Esophagus squamous epithelium (tissue), 4 donors: ENCODE data around the gene KCND2.

Experiments
- CTCF ChIP-seq, 6 experiments: fragments of 450-650 bp in 4 of 6; fragments of 200-600 bp in 2 of 6; sonication (generic) in 2 of 6; IDR thresholded peaks; one replicate each; pipeline ENCODE4 v1.5.1; 2016 to 2019; ENCODE audit warnings: antibody characterized with exemption in 6 of 6, mild to moderate bottlenecking in 4 of 6, moderate library complexity in 4 of 6
- POLR2A ChIP-seq, 4 donors: fragments of 450-650 bp; IDR thresholded peaks; one replicate each; pipeline ENCODE4 v1.6.1; 2017; ENCODE audit warnings: antibody characterized with exemption in 4 of 4, mild to moderate bottlenecking in 4 of 4, moderate library complexity in 3 of 4

- TF ChIP-seq CTCF (IDR thresholded peaks at IDR 0.05) (no peak), POLR2A (IDR thresholded peaks at IDR 0.05) (no peak)
Observed at GRCh38 chr7:120675076-120675475, 402.1 kb downstream of the KCND2 start.
